ENCODE measurements around the gene CEACAM5.

GRCh38 chr19:41699231-41699967 lies 9.0 kb upstream of the CEACAM5 start:
- TF ChIP-seq CTCF (IDR thresholded peaks at IDR 0.05) (no peak), POLR2A (IDR thresholded peaks at IDR 0.05) (no peak), EP300 (IDR thresholded peaks at IDR 0.05; ENCODE audit: low read depth) (no peak)

All from transverse colon (tissue), 3 donors.